ENCODE results near the gene PTPRR.

The PTPRR gene

DNA sequence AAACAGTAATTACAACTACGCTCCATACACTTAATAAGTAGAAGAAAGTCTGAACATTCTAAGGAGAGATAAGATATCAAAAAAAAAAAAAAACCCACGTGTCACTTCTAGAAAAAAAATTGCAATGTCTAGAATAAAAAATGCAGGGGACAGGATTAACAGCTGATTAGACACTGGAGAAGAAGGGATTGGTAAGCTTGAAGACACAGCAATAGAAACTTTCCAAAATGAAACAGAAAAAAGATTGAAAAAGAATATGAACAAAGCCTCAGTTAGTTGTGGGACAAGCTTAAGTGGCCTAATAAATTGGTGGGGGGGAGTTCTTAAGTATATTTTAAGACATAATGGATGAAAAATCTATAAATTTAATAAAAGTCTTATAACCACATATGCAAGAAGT is 105.5 kb downstream of the PTPRR start:
- TF ChIP-seq ZFP30 (CRISPR knock-in tag; IDR thresholded peaks at IDR 0.05) (peak; percentile 96), GLIS3 (CRISPR knock-in tag; IDR thresholded peaks at IDR 0.05) (no peak)
- TF ChIP-seq, protein P1, sequence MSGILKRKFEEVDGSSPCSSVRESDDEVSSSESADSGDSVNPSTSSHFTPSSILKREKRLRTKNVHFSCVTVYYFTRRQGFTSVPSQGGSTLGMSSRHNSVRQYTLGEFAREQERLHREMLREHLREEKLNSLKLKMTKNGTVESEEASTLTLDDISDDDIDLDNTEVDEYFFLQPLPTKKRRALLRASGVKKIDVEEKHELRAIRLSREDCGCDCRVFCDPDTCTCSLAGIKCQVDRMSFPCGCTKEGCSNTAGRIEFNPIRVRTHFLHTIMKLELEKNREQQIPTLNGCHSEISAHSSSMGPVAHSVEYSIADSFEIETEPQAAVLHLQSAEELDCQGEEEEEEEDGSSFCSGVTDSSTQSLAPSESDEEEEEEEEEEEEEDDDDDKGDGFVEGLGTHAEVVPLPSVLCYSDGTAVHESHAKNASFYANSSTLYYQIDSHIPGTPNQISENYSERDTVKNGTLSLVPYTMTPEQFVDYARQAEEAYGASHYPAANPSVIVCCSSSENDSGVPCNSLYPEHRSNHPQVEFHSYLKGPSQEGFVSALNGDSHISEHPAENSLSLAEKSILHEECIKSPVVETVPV (CRISPR knock-in tag; IDR thresholded peaks at IDR 0.05): no peak
- no peak for ATAC-seq

DNA sequence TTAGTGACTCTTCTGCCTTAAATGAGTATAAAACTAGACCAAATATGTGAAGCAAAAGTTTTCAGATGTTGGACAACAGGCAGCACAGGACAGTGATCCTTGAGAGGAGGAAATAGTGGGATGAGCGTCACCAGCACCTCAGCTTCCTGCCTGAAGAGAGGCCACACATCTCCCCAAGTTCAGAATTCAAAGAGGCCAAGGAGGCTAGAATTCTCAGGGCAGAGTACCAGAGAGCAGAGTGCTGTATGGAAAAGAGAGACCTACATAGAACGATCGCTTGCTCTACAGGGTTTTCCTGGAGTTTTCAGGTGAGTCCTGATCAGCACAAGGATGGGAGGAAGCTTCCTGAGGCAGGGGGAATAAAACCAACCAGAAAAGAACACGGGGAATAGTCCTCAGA is 107.0 kb downstream of the PTPRR start:
- TF ChIP-seq ARNTL (CRISPR knock-in tag; IDR thresholded peaks at IDR 0.05; ENCODE audit: borderline replicate concordance, low read depth) (no peak), RARB (CRISPR knock-in tag; IDR thresholded peaks at IDR 0.05) (no peak), SNAI2 (CRISPR knock-in tag; IDR thresholded peaks at IDR 0.05) (no peak), ZFP30 (CRISPR knock-in tag; IDR thresholded peaks at IDR 0.05) (no peak), ZNF565 (CRISPR knock-in tag; conservative IDR thresholded peaks at IDR 0.05; ENCODE audit: low read depth) (no peak), ZC3H10 (CRISPR knock-in tag; IDR thresholded peaks at IDR 0.05) (no peak), ISL1 (CRISPR knock-in tag; IDR thresholded peaks at IDR 0.05) (no peak), CSDC2 (CRISPR knock-in tag; IDR thresholded peaks at IDR 0.05) (no peak), ZFP3 (CRISPR knock-in tag; IDR thresholded peaks at IDR 0.05) (no peak), ZNF8 (CRISPR knock-in tag; IDR thresholded peaks at IDR 0.05) (no peak), BACH2 (CRISPR knock-in tag; IDR thresholded peaks at IDR 0.05; ENCODE audit: borderline replicate concordance) (no peak), PPARA (CRISPR knock-in tag; IDR thresholded peaks at IDR 0.05; ENCODE audit: borderline replicate concordance) (no peak)
- TF ChIP-seq, protein P2, sequence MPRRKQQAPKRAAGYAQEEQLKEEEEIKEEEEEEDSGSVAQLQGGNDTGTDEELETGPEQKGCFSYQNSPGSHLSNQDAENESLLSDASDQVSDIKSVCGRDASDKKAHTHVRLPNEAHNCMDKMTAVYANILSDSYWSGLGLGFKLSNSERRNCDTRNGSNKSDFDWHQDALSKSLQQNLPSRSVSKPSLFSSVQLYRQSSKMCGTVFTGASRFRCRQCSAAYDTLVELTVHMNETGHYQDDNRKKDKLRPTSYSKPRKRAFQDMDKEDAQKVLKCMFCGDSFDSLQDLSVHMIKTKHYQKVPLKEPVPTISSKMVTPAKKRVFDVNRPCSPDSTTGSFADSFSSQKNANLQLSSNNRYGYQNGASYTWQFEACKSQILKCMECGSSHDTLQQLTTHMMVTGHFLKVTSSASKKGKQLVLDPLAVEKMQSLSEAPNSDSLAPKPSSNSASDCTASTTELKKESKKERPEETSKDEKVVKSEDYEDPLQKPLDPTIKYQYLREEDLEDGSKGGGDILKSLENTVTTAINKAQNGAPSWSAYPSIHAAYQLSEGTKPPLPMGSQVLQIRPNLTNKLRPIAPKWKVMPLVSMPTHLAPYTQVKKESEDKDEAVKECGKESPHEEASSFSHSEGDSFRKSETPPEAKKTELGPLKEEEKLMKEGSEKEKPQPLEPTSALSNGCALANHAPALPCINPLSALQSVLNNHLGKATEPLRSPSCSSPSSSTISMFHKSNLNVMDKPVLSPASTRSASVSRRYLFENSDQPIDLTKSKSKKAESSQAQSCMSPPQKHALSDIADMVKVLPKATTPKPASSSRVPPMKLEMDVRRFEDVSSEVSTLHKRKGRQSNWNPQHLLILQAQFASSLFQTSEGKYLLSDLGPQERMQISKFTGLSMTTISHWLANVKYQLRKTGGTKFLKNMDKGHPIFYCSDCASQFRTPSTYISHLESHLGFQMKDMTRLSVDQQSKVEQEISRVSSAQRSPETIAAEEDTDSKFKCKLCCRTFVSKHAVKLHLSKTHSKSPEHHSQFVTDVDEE (CRISPR knock-in tag; IDR thresholded peaks at IDR 0.05): no peak
- TF ChIP-seq, protein P3, sequence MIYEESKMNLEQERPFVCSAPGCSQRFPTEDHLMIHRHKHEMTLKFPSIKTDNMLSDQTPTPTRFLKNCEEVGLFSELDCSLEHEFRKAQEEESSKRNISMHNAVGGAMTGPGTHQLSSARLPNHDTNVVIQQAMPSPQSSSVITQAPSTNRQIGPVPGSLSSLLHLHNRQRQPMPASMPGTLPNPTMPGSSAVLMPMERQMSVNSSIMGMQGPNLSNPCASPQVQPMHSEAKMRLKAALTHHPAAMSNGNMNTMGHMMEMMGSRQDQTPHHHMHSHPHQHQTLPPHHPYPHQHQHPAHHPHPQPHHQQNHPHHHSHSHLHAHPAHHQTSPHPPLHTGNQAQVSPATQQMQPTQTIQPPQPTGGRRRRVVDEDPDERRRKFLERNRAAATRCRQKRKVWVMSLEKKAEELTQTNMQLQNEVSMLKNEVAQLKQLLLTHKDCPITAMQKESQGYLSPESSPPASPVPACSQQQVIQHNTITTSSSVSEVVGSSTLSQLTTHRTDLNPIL (CRISPR knock-in tag; IDR thresholded peaks at IDR 0.05; ENCODE audit: low read depth): no peak

DNA sequence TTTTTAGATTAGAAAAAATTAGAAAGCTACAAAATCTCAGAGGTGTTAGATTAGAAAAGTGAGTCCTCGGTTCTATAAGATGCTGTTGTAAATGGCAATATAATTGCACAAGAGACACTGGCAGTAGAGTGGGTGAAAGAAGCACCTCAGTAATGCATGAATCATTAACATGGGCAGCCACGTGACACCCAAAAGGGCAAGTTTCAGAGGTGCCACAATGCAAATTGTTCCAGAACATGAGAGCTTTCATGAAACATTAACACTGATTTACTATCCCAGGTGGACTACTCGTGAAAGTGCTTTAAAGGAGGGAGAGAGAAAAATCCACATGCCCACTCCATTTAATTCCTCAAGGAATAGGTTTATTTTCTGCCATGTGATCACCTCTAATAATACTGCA is 108.4 kb downstream of the PTPRR start:
- ATAC-seq: no peak
- TF ChIP-seq GLIS3 (CRISPR knock-in tag; IDR thresholded peaks at IDR 0.05): no peak
- no peak for TF ChIP-seq ESRRG (CRISPR knock-in tag; IDR thresholded peaks at IDR 0.05)
- TF ChIP-seq, protein P4, sequence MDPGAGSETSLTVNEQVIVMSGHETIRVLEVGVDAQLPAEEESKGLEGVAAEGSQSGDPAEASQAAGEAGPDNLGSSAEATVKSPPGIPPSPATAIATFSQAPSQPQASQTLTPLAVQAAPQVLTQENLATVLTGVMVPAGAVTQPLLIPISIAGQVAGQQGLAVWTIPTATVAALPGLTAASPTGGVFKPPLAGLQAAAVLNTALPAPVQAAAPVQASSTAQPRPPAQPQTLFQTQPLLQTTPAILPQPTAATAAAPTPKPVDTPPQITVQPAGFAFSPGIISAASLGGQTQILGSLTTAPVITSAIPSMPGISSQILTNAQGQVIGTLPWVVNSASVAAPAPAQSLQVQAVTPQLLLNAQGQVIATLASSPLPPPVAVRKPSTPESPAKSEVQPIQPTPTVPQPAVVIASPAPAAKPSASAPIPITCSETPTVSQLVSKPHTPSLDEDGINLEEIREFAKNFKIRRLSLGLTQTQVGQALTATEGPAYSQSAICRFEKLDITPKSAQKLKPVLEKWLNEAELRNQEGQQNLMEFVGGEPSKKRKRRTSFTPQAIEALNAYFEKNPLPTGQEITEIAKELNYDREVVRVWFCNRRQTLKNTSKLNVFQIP (CRISPR knock-in tag; IDR thresholded peaks at IDR 0.05; ENCODE audit: borderline replicate concordance, low read depth): no peak
- no peak for TF ChIP-seq SNAI2 (CRISPR knock-in tag; IDR thresholded peaks at IDR 0.05)
- TF ChIP-seq OSR1 (CRISPR knock-in tag; IDR thresholded peaks at IDR 0.05): no peak
- TF ChIP-seq ZNF565 (CRISPR knock-in tag; conservative IDR thresholded peaks at IDR 0.05; ENCODE audit: low read depth): no peak

More for the DNA sequence above, 107.0 kb downstream of the PTPRR start:
- no peak for ATAC-seq

DNA sequence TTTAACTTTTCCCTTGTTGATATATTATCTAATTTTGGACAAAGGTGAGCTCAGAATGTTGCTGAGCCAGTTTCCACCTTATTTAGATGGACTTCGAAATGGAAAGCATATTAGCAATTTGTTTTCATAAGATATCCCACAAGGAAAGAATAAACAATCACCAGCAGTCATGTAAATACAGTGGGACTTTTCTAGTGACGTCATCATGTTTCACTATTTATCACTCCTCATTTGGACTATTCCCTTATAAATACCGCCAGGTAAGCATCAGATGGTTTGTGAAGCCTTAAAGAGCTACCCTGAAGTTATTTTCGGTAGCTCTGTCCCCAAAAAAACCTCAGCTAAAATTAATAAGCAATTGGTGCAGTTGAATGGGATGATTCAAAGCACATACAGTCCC is 110.7 kb downstream of the PTPRR start:
- ATAC-seq: no peak
- TF ChIP-seq GLIS3 (CRISPR knock-in tag; IDR thresholded peaks at IDR 0.05): no peak
- TF ChIP-seq ARNTL (CRISPR knock-in tag; IDR thresholded peaks at IDR 0.05; ENCODE audit: borderline replicate concordance, low read depth): no peak
- no peak for TF ChIP-seq ZNF565 (CRISPR knock-in tag; conservative IDR thresholded peaks at IDR 0.05; ENCODE audit: low read depth)
- TF ChIP-seq OSR1 (CRISPR knock-in tag; IDR thresholded peaks at IDR 0.05): no peak
- no peak for TF ChIP-seq TCF4 (CRISPR knock-in tag; IDR thresholded peaks at IDR 0.05; ENCODE audit: borderline replicate concordance)
- no peak for TF ChIP-seq ESRRG (CRISPR knock-in tag; IDR thresholded peaks at IDR 0.05)
- TF ChIP-seq, protein P4 (CRISPR knock-in tag; IDR thresholded peaks at IDR 0.05; ENCODE audit: borderline replicate concordance, low read depth): no peak
- TF ChIP-seq, protein P2 (CRISPR knock-in tag; IDR thresholded peaks at IDR 0.05): no peak
- TF ChIP-seq ZNF8 (CRISPR knock-in tag; IDR thresholded peaks at IDR 0.05): no peak
- TF ChIP-seq, protein P3 (CRISPR knock-in tag; IDR thresholded peaks at IDR 0.05; ENCODE audit: low read depth): no peak
- no peak for TF ChIP-seq SNAI2 (CRISPR knock-in tag; IDR thresholded peaks at IDR 0.05)
- no peak for TF ChIP-seq ISL1 (CRISPR knock-in tag; IDR thresholded peaks at IDR 0.05)
- TF ChIP-seq PPARA (CRISPR knock-in tag; IDR thresholded peaks at IDR 0.05; ENCODE audit: borderline replicate concordance): no peak
- no peak for TF ChIP-seq ZFP3 (CRISPR knock-in tag; IDR thresholded peaks at IDR 0.05)

All from SK-N-SH treated with all-trans-retinoic acid at 6 μM for 48 hours (cell line).